Natural killer cell (primary cell): ENCODE results near the gene MARK2. TPM values are rescaled to one million over a fixed set of nuclear protein-coding genes. Genes with fewer than 3 reads are reported as not detected.

Experiments used
- ATAC-seq, 3 donors: fragments of 150-1000 bp in 2 of 3; fragments of 200-7000 bp in 1 of 3; cut with Tn5 transposase; 1 replicate in 1 of 3; 2 replicates in 2 of 3; pipeline ENCODE4 v1.10.0; 2021; ENCODE audit warnings: mild to moderate bottlenecking in 2 of 3, moderate library complexity in 2 of 3
- DNase-seq, 2 donors: peaks; one replicate each; pipeline versions ENCODE4 v3.0.0 to v3.0.0-alpha.2; 2013 to 2021; ENCODE audit warnings: mixed read lengths in 1 of 2
- H3K27ac ChIP-seq: one replicate; pipeline ENCODE4 v1.5.1; 2013; ENCODE audit warnings: mild to moderate bottlenecking, low read length
- H3K27me3 ChIP-seq: one replicate; pipeline ENCODE4 v1.6.1; 2013; ENCODE audit warnings: low read length; ENCODE audit not compliant: control insufficient read depth, insufficient read depth
- H3K36me3 ChIP-seq: one replicate; pipeline ENCODE4 v1.6.1; 2013; ENCODE audit warnings: low read length; ENCODE audit not compliant: control insufficient read depth, insufficient read depth
- H3K4me1 ChIP-seq: one replicate; pipeline ENCODE4 v1.6.1; 2013; ENCODE audit warnings: low read length; ENCODE audit not compliant: control insufficient read depth, insufficient read depth
- H3K4me3 ChIP-seq: one replicate; pipeline ENCODE4 v1.5.1; 2013; ENCODE audit warnings: low read length
- H3K9me3 ChIP-seq: one replicate; pipeline ENCODE4 v1.6.1; 2013; ENCODE audit warnings: low read length; ENCODE audit not compliant: control insufficient read depth, insufficient read depth
- H3K27ac Mint-ChIP-seq, 2 donors: one replicate each; pipeline ENCODE4 v1.8.0; 2022; ENCODE audit warnings: mild to moderate bottlenecking in 2 of 2, mixed read lengths in 2 of 2, moderate library complexity in 1 of 2
- H3K27me3 Mint-ChIP-seq, 2 donors: one replicate each; pipeline ENCODE4 v1.8.0; 2022; ENCODE audit warnings: low read depth in 2 of 2, mixed read lengths in 2 of 2
- H3K36me3 Mint-ChIP-seq: one replicate; pipeline ENCODE4 v1.8.0; 2022; ENCODE audit warnings: mixed read lengths
- H3K4me1 Mint-ChIP-seq, 2 donors: one replicate each; pipeline ENCODE4 v1.8.0; 2022; ENCODE audit warnings: mixed read lengths in 2 of 2
- H3K4me3 Mint-ChIP-seq: one replicate; pipeline ENCODE4 v1.8.0; 2022; ENCODE audit warnings: mild to moderate bottlenecking, moderate library complexity, mixed read lengths
- H3K9me3 Mint-ChIP-seq, 2 donors: one replicate each; pipeline ENCODE4 v1.8.0; 2022; ENCODE audit warnings: mixed read lengths in 2 of 2
- CTCF ChIP-seq: fragments of 200-600 bp; IDR thresholded peaks from one replicate; pipeline ENCODE4 v1.8.0; 2022; ENCODE audit warnings: antibody characterized with exemption
- WGBS: methylation state at CpG from one replicate; pipeline ENCODE4 v1.1.7; 2013; ENCODE audit warnings: missing lambda C conversion rate; ENCODE audit not compliant: insufficient coverage; 5-methylcytosine and 5-hydroxymethylcytosine counted together
- intact Hi-C: fragments of 100-400 bp; cut with micrococcal nuclease; formaldehyde crosslinking; loops from one replicate; pipeline ENCODE4 v1.14.2; 2022
- total RNA-seq, 4 donors: library from RNA; stranded (reverse); fragments of 120-200 nt in 1 of 4; gene quantifications; one replicate each; pipeline versions ENCODE4 v1.2.3 to v1.2.4, GENCODE V29; 2013 to 2022

Gene MARK2
- total RNA-seq, 3 donors from 2014 or later (not counting 1 experiment from before 2014, with no cell fraction given), result 63.8 to 88.4 (median 80.2) TPM

- no peaks in the 10 kb centered on the region for H3K27me3 ChIP-seq
- peaks cover 16 to 36% of the 10 kb centered on the region in 2 donors for H3K4me1 Mint-ChIP-seq
- H3K9me3 Mint-ChIP-seq, result no peaks in the 10 kb centered on the region
- DNase-seq, result peak; percentile 24 to 55
- H3K4me3 Mint-ChIP-seq, result peak overlapping the region; percentile 85
- WGBS, result under 1% methylated on average over 72 of the region's 74 CpGs
- peak overlapping the region in 1 of 2 donors; percentile 63 for H3K27ac Mint-ChIP-seq
- no peaks in the 10 kb centered on the region for H3K27me3 Mint-ChIP-seq
- H3K4me1 ChIP-seq, result peaks cover 17% of the 10 kb centered on the region
- H3K27ac ChIP-seq, result peak overlapping the region; percentile 11
- TF ChIP-seq CTCF, result no peak
- H3K36me3 ChIP-seq, result peaks cover 8% of the 10 kb centered on the region
- no peaks in the 10 kb centered on the region for H3K9me3 ChIP-seq
- peak overlapping the region; percentile 87 for H3K4me3 ChIP-seq
- intact Hi-C loops, result no loop called here
- H3K36me3 Mint-ChIP-seq, result no peaks in the 10 kb centered on the region
- ATAC-seq, result peak; percentile 34 to 42 (median 38)
These were observed 25.1 kb upstream of the MARK2 start for GRCh38 chr11:63813563-63814382.

GRCh38 chr11:63814383-63814736 is 24.6 kb upstream of the MARK2 start:
- Histone ChIP-seq H3K4me3 (peak overlapping the region; percentile 87), H3K27me3 (no peaks in the 10 kb centered on the region), H3K27ac (peak overlapping the region; percentile 11), H3K9me3 (no peaks in the 10 kb centered on the region), H3K36me3 (peaks cover 12% of the 10 kb centered on the region), H3K4me1 (peaks cover 17% of the 10 kb centered on the region)
- no peak for TF ChIP-seq CTCF
- no peak for ATAC-seq
- Mint-ChIP-seq H3K4me1 (peaks cover 16 to 36% of the 10 kb centered on the region in 2 donors), H3K36me3 (no peaks in the 10 kb centered on the region), H3K4me3 (peak overlapping the region; percentile 85), H3K27ac (peak overlapping the region in 1 of 2 donors; percentile 63), H3K27me3 (no peaks in the 10 kb centered on the region), H3K9me3 (no peaks in the 10 kb centered on the region)
- WGBS, result 81% methylated on average over 3 of the region's 7 CpGs
- intact Hi-C loops, result no loop called here
- DNase-seq, result peak in 1 of 2 donors; percentile 28

GRCh38 chr11:63816166-63816565 is 22.7 kb upstream of the MARK2 start:
- 98% methylated on average over 6 of the region's 6 CpGs for WGBS
- no peak overlapping the region for H3K4me3 Mint-ChIP-seq
- H3K27me3 Mint-ChIP-seq, result no peaks in the 10 kb centered on the region
- intact Hi-C loops, result no loop called here
- Histone ChIP-seq H3K4me1 (peaks cover 17% of the 10 kb centered on the region), H3K36me3 (peaks cover 23% of the 10 kb centered on the region), H3K27ac (no peak overlapping the region), H3K9me3 (no peaks in the 10 kb centered on the region), H3K27me3 (no peaks in the 10 kb centered on the region), H3K4me3 (no peak overlapping the region)
- no peaks in the 10 kb centered on the region for H3K9me3 Mint-ChIP-seq
- no peaks in the 10 kb centered on the region for H3K36me3 Mint-ChIP-seq
- no peak for TF ChIP-seq CTCF
- DNase-seq (no peak), ATAC-seq (no peak)
- H3K27ac Mint-ChIP-seq, result no peak overlapping the region
- peaks cover 16 to 36% of the 10 kb centered on the region in 2 donors for H3K4me1 Mint-ChIP-seq
